Loucy (cell line): ENCODE measurements around the gene GPR78.

ENCODE experiments used
- H2AFZ ChIP-seq: fragments of 200-600 bp; sonication (generic); 2 replicates; pipeline ENCODE4 v1.6.0; 2016; ENCODE audit warnings: antibody characterized with exemption, mild to moderate bottlenecking, low read length, moderate library complexity
- H3F3A ChIP-seq: fragments of 200-600 bp; 2 replicates; pipeline ENCODE4 v1.6.0; 2016; ENCODE audit warnings: antibody characterized with exemption, low read depth, mild to moderate bottlenecking
- H3K27me3 ChIP-seq: fragments of 200-600 bp; sonication (generic); 2 replicates; pipeline ENCODE4 v1.6.1; 2014; ENCODE audit warnings: low read length, mild to moderate bottlenecking; ENCODE audit not compliant: insufficient read depth, poor library complexity, severe bottlenecking
- H3K36me3 ChIP-seq: fragments of 200-600 bp; sonication (generic); 2 replicates; pipeline ENCODE4 v1.6.1; 2016; ENCODE audit warnings: low read length; ENCODE audit not compliant: insufficient read depth
- H3K4me1 ChIP-seq: fragments of 200-600 bp; sonication (generic); 2 replicates; pipeline ENCODE4 v1.5.1; 2014; ENCODE audit warnings: low read length, mild to moderate bottlenecking; ENCODE audit not compliant: insufficient read depth, poor library complexity, severe bottlenecking
- H3K4me2 ChIP-seq: fragments of 200-600 bp; sonication (generic); 2 replicates; pipeline ENCODE4 v1.6.0; 2014; ENCODE audit warnings: antibody characterized with exemption, low read length, low read depth, mild to moderate bottlenecking; ENCODE audit not compliant: poor library complexity, severe bottlenecking
- H3K4me3 ChIP-seq: fragments of 200-600 bp; sonication (generic); 2 replicates; pipeline ENCODE4 v1.5.1; 2014; ENCODE audit warnings: low read length, mild to moderate bottlenecking, mixed read lengths; ENCODE audit not compliant: poor library complexity, severe bottlenecking
- H3K79me2 ChIP-seq: fragments of 200-600 bp; sonication (generic); 2 replicates; pipeline ENCODE4 v1.6.1; 2014; ENCODE audit warnings: low read length; ENCODE audit not compliant: insufficient read depth
- H3K9ac ChIP-seq: fragments of 200-600 bp; sonication (generic); 2 replicates; pipeline ENCODE4 v1.6.0; 2014; ENCODE audit warnings: mild to moderate bottlenecking, low read depth, low read length, moderate library complexity; ENCODE audit not compliant: poor library complexity, severe bottlenecking
- H3K9me2 ChIP-seq: fragments of 200-600 bp; sonication (generic); replicated peaks from 2 replicates; pipeline ENCODE4 v1.6.1; 2016; ENCODE audit warnings: low read depth, low read length, mixed read lengths
- H3K9me3 ChIP-seq: fragments of 200-600 bp; sonication (generic); 2 replicates; pipeline ENCODE4 v1.6.1; 2014; ENCODE audit warnings: mild to moderate bottlenecking, antibody characterized with exemption, low read length, low read depth; ENCODE audit not compliant: insufficient read depth
- H4K20me1 ChIP-seq: fragments of 200-600 bp; sonication (generic); 2 replicates; pipeline ENCODE4 v1.6.0; 2014; ENCODE audit warnings: antibody characterized with exemption, low read length, mild to moderate bottlenecking; ENCODE audit not compliant: insufficient read depth, poor library complexity, severe bottlenecking
- CTCF ChIP-seq: fragments of 200-600 bp; sonication (generic); conservative IDR thresholded peaks from 2 replicates; pipeline ENCODE4 v1.5.1; 2014; ENCODE audit warnings: mild to moderate bottlenecking, antibody characterized with exemption, low read length
- EZH2phosphoT487 ChIP-seq: fragments of 200-600 bp; IDR thresholded peaks from 2 replicates; pipeline ENCODE4 v1.6.1; 2018; ENCODE audit warnings: antibody characterized with exemption, mild to moderate bottlenecking, moderate library complexity, borderline replicate concordance

Gene GPR78

DNA sequence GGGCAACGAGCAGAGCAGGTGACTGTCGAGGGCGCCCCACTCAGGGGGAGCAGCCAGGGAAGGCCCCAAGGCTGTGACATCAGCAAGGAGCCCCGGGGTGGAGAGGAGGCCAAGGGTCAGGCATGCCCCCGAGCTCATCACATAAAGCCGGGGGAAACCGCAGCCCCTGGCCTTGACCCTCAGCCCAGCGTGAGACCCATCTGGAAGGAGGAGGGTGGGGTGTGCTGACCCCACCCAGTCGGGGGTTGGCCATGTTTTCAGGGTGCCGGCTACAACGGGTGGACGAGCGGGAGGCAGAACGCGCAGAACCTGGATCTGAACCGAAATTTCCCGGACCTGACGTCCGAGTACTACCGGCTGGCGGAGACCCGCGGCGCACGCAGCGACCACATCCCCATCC lies 26.3 kb downstream of the GPR78 start:
- Histone ChIP-seq H3K79me2 (no peaks in the 10 kb centered on the region), H3K9me2 (no peaks in the 10 kb centered on the region), H2AFZ (no peak overlapping the region), H3K9me3 (no peaks in the 10 kb centered on the region; the same call in 1 of the 2 replicates), H3K4me1 (no peaks in the 10 kb centered on the region), H3K4me2 (no peak overlapping the region), H3K27me3 (no peaks in the 10 kb centered on the region), H3F3A (no peaks in the 10 kb centered on the region), H3K4me3 (no peak overlapping the region), H3K36me3 (no peaks in the 10 kb centered on the region), H3K9ac (no peak overlapping the region), H4K20me1 (no peaks in the 10 kb centered on the region)
- TF ChIP-seq EZH2phosphoT487, result no peak
- no peak for TF ChIP-seq CTCF

DNA sequence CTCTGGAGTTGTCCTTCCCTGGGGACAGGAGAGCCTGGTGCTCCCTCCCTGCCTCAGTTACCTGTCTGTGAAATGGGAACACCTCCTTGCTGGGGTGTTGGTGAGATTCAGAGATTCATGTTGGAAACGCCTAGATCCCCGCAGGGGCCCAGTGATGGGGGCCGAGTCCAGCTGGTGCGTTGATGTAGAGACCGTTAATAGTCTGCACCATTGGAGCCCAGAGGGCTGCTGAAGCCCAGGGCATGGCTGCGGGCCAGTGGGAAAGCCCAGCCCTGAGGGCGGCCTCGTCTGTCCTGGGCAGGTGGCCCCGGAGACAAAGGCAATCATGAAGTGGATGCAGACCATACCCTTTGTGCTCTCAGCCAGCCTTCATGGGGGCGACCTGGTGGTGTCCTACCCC lies 26.8 kb downstream of the GPR78 start:
- Histone ChIP-seq H3F3A (no peaks in the 10 kb centered on the region), H3K4me3 (no peak overlapping the region), H3K4me2 (no peak overlapping the region), H3K79me2 (no peaks in the 10 kb centered on the region), H4K20me1 (no peaks in the 10 kb centered on the region), H3K9me3 (no peaks in the 10 kb centered on the region; the same call in 1 of the 2 replicates), H3K9me2 (no peaks in the 10 kb centered on the region), H2AFZ (no peak overlapping the region), H3K27me3 (no peaks in the 10 kb centered on the region), H3K9ac (no peak overlapping the region), H3K4me1 (no peaks in the 10 kb centered on the region), H3K36me3 (no peaks in the 10 kb centered on the region)
- no peak for TF ChIP-seq CTCF
- no peak for TF ChIP-seq EZH2phosphoT487

- TF ChIP-seq CTCF, result peak; percentile 70
- no peak for TF ChIP-seq EZH2phosphoT487
- no peaks in the 10 kb centered on the region for H4K20me1 ChIP-seq
- H3K9me3 ChIP-seq, result no peaks in the 10 kb centered on the region
- no peak overlapping the region for H3K9ac ChIP-seq
- no peaks in the 10 kb centered on the region for H3K27me3 ChIP-seq
- no peaks in the 10 kb centered on the region for H3K36me3 ChIP-seq
- no peak overlapping the region for H3K4me3 ChIP-seq
- H2AFZ ChIP-seq, result no peak overlapping the region
- H3K79me2 ChIP-seq, result no peaks in the 10 kb centered on the region
- no peak overlapping the region for H3K4me2 ChIP-seq
- no peaks in the 10 kb centered on the region for H3K4me1 ChIP-seq
- no peaks in the 10 kb centered on the region for H3K9me2 ChIP-seq
- no peaks in the 10 kb centered on the region for H3F3A ChIP-seq
Measured at GRCh38 chr4:8607603-8608481, 27.6 kb downstream of the GPR78 start.
